ENCODE data around the gene PPFIA4. TPM values are rescaled to one million over a fixed set of nuclear protein-coding genes. Genes with fewer than 3 reads are reported as not detected.
A peak's percentile ranks its signal among the peaks of the same experiment; 100 is the strongest.

The PPFIA4 gene
- total and polyA plus RNA-seq, 9 of the 15 experiments (the other 6 are each of a cell fraction or from before 2014, with no cell fraction given), result 0.07 to 12.0 (median 0.70) TPM

DNA sequence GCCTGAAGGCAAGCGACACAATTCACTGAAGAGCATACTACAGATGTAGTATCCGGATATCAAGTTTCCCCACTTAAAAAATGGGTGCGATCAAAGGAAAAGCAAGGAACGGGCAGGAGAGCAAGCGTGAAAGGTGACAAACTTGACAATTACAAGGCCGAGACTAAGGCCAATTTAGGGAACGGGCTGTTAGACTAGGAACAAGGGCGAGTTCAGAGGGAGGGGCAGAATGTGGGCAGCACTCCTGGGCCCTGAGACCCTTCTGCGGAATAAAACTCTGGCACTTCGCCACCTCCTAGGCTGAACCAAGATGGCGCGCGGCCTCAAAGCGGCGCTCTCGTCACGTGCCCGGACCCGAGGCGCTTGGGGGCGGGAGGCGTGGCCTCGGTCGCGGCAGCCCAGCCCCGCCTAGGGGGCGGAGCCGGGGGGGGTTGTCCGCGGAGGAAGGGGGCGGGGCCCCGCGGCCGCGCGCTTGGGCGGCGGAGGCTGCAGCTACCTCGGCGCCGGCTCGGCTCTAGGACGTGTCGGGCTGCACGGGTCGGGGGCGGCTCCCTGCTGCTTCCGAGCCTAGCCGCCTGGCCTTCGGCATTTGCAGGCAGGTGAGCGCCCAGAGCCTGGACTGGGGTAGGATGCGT, at the start of gene PPFIA4 (continued):
- TF ChIP-seq ZNF277 (CRISPR knock-in tag; IDR thresholded peaks at IDR 0.05; ENCODE audit: borderline replicate concordance) (no peak), FOXA1 (IDR thresholded peaks at IDR 0.05; ENCODE audit: borderline replicate concordance) (no peak), ZNF408 (CRISPR knock-in tag; IDR thresholded peaks at IDR 0.05; ENCODE audit: low read depth) (no peak), KLF6 (CRISPR knock-in tag; IDR thresholded peaks at IDR 0.05; ENCODE audit: borderline replicate concordance) (peak; percentile 91; the same call in 1 of the 2 replicates), ELF4 (CRISPR knock-in tag; IDR thresholded peaks at IDR 0.05) (peak; percentile 86), ARHGAP35 (IDR thresholded peaks at IDR 0.05; ENCODE audit: partially characterized antibody) (no peak), ZNF583 (CRISPR knock-in tag; IDR thresholded peaks at IDR 0.05) (peak; percentile 94), FOXO4 (CRISPR knock-in tag; IDR thresholded peaks at IDR 0.05) (peak; percentile 84; the same call in 1 of the 2 replicates), MEIS2 (IDR thresholded peaks at IDR 0.05; ENCODE audit: partially characterized antibody) (no peak), RREB1 (CRISPR knock-in tag; IDR thresholded peaks at IDR 0.05) (peak; percentile 90; the same call in 1 of the 2 replicates), NFYB (IDR thresholded peaks at IDR 0.05; ENCODE audit: extremely low read depth, insufficient read length) (no peak), KHSRP (IDR thresholded peaks at IDR 0.05) (peak; percentile 41; the same call in 1 of the 2 replicates), SMAD3 (CRISPR knock-in tag; conservative IDR thresholded peaks at IDR 0.05) (peak; percentile 94), GATAD2B (IDR thresholded peaks at IDR 0.05; ENCODE audit: borderline replicate concordance) (0 out of 2 replicates have a peak, but pooled peaks have one; percentile 30), ZEB2 (IDR thresholded peaks at IDR 0.05) (no peak; the same call in 1 of the 2 replicates), IRF9 (tag; IDR thresholded peaks at IDR 0.05) (peak; percentile 86), TSC22D4 (tag; IDR thresholded peaks at IDR 0.05) (no peak)
- TF ChIP-seq, protein P1, sequence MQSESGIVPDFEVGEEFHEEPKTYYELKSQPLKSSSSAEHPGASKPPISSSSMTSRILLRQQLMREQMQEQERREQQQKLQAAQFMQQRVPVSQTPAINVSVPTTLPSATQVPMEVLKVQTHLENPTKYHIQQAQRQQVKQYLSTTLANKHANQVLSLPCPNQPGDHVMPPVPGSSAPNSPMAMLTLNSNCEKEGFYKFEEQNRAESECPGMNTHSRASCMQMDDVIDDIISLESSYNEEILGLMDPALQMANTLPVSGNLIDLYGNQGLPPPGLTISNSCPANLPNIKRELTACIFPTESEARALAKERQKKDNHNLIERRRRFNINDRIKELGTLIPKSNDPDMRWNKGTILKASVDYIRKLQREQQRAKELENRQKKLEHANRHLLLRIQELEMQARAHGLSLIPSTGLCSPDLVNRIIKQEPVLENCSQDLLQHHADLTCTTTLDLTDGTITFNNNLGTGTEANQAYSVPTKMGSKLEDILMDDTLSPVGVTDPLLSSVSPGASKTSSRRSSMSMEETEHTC (IDR thresholded peaks at IDR 0.05), result peak; percentile 89
